GM12892 (cell line): Measurements from ENCODE around the gene SLCO2A1.

Experiments used
- POLR2A ChIP-seq: IDR thresholded peaks from 2 replicates; pipeline ENCODE4 v1.6.1; 2011; ENCODE audit warnings: low read depth, low read length, control low read depth
- POLR2AphosphoS5 ChIP-seq: IDR thresholded peaks from 2 replicates; pipeline ENCODE4 v1.6.1; 2011; ENCODE audit warnings: low read depth, low read length, control low read depth

DNA sequence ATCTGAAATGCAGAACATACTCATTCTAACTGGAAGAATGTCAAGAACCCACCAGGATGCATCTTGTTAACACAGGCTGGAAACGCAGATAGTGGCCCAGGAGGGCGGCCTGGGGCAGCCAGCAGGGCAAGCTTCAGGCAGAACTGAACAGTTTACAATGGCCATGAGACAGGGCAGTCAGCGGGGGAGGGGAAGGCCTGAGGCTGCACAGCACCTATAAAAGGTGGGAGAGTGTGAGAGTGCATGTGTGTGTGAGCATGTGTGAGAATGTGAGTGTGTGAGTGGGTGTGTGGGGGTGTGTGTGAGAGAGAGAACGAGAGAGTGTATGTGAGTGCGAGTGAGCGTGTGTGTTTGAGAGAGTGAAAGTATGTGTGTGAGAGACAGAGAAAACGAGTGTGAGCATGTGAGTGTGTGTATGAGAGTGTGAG lies 26.8 kb upstream of the SLCO2A1 start:
- no peak for TF ChIP-seq POLR2AphosphoS5
- TF ChIP-seq POLR2A: no peak
